Measurements from ENCODE around the gene PLEKHG1.

- TF ChIP-seq CTCF (IDR thresholded peaks at IDR 0.05) (no peak), POLR2A (IDR thresholded peaks at IDR 0.05) (no peak)
Observed at GRCh38 chr6:150598858-150599198, 857 bp upstream of the PLEKHG1 start.

Data from thyroid gland (tissue), 4 donors.